ENCODE data around the gene ATP10D. TPM values are rescaled to one million over a fixed set of nuclear protein-coding genes. Genes with fewer than 3 reads are reported as not detected.
"Not testable (repeated sequence)": the region's sequence is repeated elsewhere in the genome, so short reads cannot be mapped to it uniquely, and the experiment has no call there.

ATP10D gene
- total RNA-seq, 4 donors from 2014 or later = 28.6 to 41.0 (median 34.6) TPM

GRCh38 chr4:47534772-47535171 is 49.7 kb downstream of the ATP10D start:
- H3K4me1 ChIP-seq = peaks cover 13% of the 10 kb centered on the region
- WGBS = 97% methylated on average over 1 of the region's 1 CpG
- no peaks in the 10 kb centered on the region for H3K9me3 ChIP-seq
- peaks cover 27% of the 10 kb centered on the region for H3K36me3 ChIP-seq
- DNase-seq (ENCODE audit: low spot score in 2 of 2) = no peak
- no peak for TF ChIP-seq EP300 (IDR thresholded peaks at IDR 0.05)
- no peak for TF ChIP-seq POLR2AphosphoS5 (IDR thresholded peaks at IDR 0.05)
- no peak for TF ChIP-seq POLR2A (IDR thresholded peaks at IDR 0.05)
- TF ChIP-seq, protein P1, sequence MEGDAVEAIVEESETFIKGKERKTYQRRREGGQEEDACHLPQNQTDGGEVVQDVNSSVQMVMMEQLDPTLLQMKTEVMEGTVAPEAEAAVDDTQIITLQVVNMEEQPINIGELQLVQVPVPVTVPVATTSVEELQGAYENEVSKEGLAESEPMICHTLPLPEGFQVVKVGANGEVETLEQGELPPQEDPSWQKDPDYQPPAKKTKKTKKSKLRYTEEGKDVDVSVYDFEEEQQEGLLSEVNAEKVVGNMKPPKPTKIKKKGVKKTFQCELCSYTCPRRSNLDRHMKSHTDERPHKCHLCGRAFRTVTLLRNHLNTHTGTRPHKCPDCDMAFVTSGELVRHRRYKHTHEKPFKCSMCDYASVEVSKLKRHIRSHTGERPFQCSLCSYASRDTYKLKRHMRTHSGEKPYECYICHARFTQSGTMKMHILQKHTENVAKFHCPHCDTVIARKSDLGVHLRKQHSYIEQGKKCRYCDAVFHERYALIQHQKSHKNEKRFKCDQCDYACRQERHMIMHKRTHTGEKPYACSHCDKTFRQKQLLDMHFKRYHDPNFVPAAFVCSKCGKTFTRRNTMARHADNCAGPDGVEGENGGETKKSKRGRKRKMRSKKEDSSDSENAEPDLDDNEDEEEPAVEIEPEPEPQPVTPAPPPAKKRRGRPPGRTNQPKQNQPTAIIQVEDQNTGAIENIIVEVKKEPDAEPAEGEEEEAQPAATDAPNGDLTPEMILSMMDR (IDR thresholded peaks at IDR 0.05) = no peak
- no peaks in the 10 kb centered on the region for H3K27me3 ChIP-seq
- H3K27ac ChIP-seq = no peak overlapping the region
- no peak overlapping the region for H3K4me3 ChIP-seq

DNA sequence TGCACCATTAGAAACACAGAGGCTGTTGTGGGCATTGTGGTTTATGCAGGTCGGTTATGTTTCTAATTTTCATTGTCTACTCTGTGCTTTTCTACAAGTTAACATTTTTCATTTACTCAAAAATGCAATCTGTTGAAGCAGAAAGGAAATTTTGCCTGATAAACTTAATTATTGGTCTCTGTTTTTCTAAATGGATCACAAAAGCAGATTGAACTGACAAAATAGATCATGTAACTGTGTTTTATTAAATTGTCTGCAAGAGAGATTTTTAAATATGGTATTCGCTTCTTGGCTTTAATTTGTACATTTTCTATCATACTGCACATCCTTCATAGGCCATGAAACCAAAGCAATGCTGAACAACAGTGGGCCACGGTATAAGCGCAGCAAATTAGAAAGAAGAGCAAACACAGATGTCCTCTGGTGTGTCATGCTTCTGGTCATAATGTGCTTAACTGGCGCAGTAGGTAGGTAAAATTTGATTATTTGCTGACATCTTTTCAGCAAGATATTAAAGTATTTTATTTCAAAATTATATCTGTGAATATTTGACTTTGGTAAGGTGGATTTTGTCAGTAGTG is 50.6 kb downstream of the ATP10D start:
- no peaks in the 10 kb centered on the region for H3K27me3 ChIP-seq
- H3K4me3 ChIP-seq = no peak overlapping the region
- no peak for DNase-seq (ENCODE audit: low spot score in 2 of 2)
- peaks cover 27% of the 10 kb centered on the region for H3K36me3 ChIP-seq
- H3K27ac ChIP-seq = no peak overlapping the region
- H3K9me3 ChIP-seq = no peaks in the 10 kb centered on the region
- H3K4me1 ChIP-seq = peaks cover 13% of the 10 kb centered on the region
- 96% methylated on average over 5 of the region's 5 CpGs for WGBS
- no peak for TF ChIP-seq POLR2AphosphoS5 (IDR thresholded peaks at IDR 0.05)
- TF ChIP-seq EP300 (IDR thresholded peaks at IDR 0.05) = no peak

DNA sequence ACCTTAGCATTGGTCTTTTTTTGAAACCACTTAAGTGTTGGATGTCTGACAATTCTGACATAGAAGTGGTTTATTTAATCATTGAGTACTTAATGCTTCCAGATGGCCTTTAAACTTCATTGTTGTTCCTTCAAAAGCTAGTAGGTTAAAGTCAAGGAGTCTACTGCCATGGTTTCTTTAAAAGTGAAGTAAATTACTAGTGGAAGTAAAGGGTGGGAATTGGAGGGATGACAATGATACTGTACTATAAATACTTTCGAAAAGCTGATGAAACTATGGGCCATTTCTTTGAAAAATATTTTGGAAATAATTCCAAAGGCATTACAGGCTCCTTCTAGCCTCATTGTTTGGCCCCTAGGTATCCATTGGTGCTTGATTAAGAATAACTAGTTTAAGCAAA is 51.9 kb downstream of the ATP10D start:
- 0% methylated on average over 1 of the region's 1 CpG for WGBS
- peaks cover 4% of the 10 kb centered on the region for H3K4me1 ChIP-seq
- H3K27ac ChIP-seq = no peak overlapping the region
- H3K4me3 ChIP-seq = no peak overlapping the region
- TF ChIP-seq, protein P1 (IDR thresholded peaks at IDR 0.05) = no peak
- TF ChIP-seq POLR2A (IDR thresholded peaks at IDR 0.05) (no peak), EP300 (IDR thresholded peaks at IDR 0.05) (no peak), POLR2AphosphoS5 (IDR thresholded peaks at IDR 0.05) (no peak)
- DNase-seq (ENCODE audit: low spot score in 2 of 2) = no peak
- no peaks in the 10 kb centered on the region for H3K9me3 ChIP-seq
- no peaks in the 10 kb centered on the region for H3K27me3 ChIP-seq
- H3K36me3 ChIP-seq = peaks cover 28% of the 10 kb centered on the region

- H3K4me1 ChIP-seq = no peaks in the 10 kb centered on the region
- H3K27ac ChIP-seq = no peak overlapping the region
- TF ChIP-seq POLR2AphosphoS5 (IDR thresholded peaks at IDR 0.05) (no peak), POLR2A (IDR thresholded peaks at IDR 0.05) (no peak), EP300 (IDR thresholded peaks at IDR 0.05) (no peak)
- TF ChIP-seq, protein P1 (IDR thresholded peaks at IDR 0.05) = no peak
- H3K27me3 ChIP-seq = no peaks in the 10 kb centered on the region
- H3K4me3 ChIP-seq = no peak overlapping the region
- H3K36me3 ChIP-seq = peaks cover 32% of the 10 kb centered on the region
- WGBS = 97% methylated on average over 3 of the region's 3 CpGs
- no peaks in the 10 kb centered on the region for H3K9me3 ChIP-seq
- DNase-seq (ENCODE audit: low spot score in 2 of 2) = no peak
These were observed 53.2 kb downstream of the ATP10D start for GRCh38 chr4:47538111-47538824.

DNA sequence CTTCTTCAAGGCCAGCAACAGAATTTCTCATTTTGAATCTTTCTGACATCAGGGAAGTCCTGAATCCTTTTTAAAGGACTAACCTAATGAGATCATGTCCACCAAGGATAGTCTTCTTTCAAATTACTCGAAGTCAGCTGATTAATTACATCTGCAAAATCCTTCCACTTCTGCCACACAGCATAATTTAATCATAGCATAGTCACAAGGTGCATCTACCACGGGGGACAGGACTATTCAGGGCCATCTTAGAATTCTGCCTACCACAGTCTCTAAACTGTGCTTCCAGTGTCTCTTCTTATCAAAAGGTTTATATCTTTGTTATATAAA is 53.7 kb downstream of the ATP10D start:
- Histone ChIP-seq H3K9me3 (no peaks in the 10 kb centered on the region), H3K4me3 (no peak overlapping the region), H3K27me3 (no peaks in the 10 kb centered on the region), H3K4me1 (no peaks in the 10 kb centered on the region), H3K27ac (no peak overlapping the region), H3K36me3 (peaks cover 32% of the 10 kb centered on the region)
- DNase-seq (ENCODE audit: low spot score in 2 of 2) = no peak
- TF ChIP-seq, protein P1 (IDR thresholded peaks at IDR 0.05) = no peak
- TF ChIP-seq EP300 (IDR thresholded peaks at IDR 0.05) (no peak), POLR2A (IDR thresholded peaks at IDR 0.05) (no peak), POLR2AphosphoS5 (IDR thresholded peaks at IDR 0.05) (no peak)
- 84% methylated on average over 2 of the region's 2 CpGs for WGBS

- not testable (repeated sequence) for H3K27ac ChIP-seq; H3K4me3 ChIP-seq; H3K9me3 ChIP-seq; H3K27me3 ChIP-seq; DNase-seq (ENCODE audit: low spot score in 2 of 2); H3K4me1 ChIP-seq
- H3K36me3 ChIP-seq = peaks cover 33% of the 10 kb centered on the region
- 72% methylated on average over 5 of the region's 5 CpGs for WGBS
These were observed 57.6 kb downstream of the ATP10D start for GRCh38 chr4:47542640-47543039.
